PC-3 (cell line): Measurements from ENCODE around the gene CHST8.

Source experiments
- CTCF ChIP-seq: fragments of 300-600 bp; sonication (generic); conservative IDR thresholded peaks from 2 replicates; pipeline ENCODE4 v1.5.1; 2017; ENCODE audit warnings: antibody characterized with exemption, low read depth, mild to moderate bottlenecking, low read length
- EZH2phosphoT487 ChIP-seq: fragments of 300-600 bp; sonication (generic); IDR thresholded peaks from 2 replicates; pipeline ENCODE4 v1.6.1; 2018; ENCODE audit warnings: mild to moderate bottlenecking, antibody characterized with exemption, low read length, borderline replicate concordance

- no peak for TF ChIP-seq CTCF
- TF ChIP-seq EZH2phosphoT487 = no peak
Observed at GRCh38 chr19:33604651-33605050, 17.1 kb upstream of the CHST8 start.
